ENCODE data around the gene TTC7B.

GRCh38 chr14:90505531-90505930 lies 310.7 kb downstream of the TTC7B start:
- TF ChIP-seq CTCF (IDR thresholded peaks at IDR 0.05; ENCODE audit: insufficient read depth, low read length) = no peak
- no peak for TF ChIP-seq POLR2AphosphoS5 (IDR thresholded peaks at IDR 0.05; ENCODE audit: low read depth)

Data from HL-60 (cell line).